ENCODE data around the gene MFRP. TPM values are rescaled to one million over a fixed set of nuclear protein-coding genes. Genes with fewer than 3 reads are reported as not detected.
A peak's percentile ranks its signal among the peaks of the same experiment; 100 is the strongest.

Gene MFRP
- total RNA-seq, 1 experiment from 2014 or later: not detected

GRCh38 chr11:119389611-119390254 lies 43.2 kb upstream of the MFRP start:
- ChIA-PET POLR2A (no interaction called here), CTCF (interaction anchor here (0.6 to 0.7 kb wide), 2 partner anchors 17 to 639 kb away, joined by 3 to 5 read pairs; no protein-coding TSS in a partner anchor)
- Histone ChIP-seq H3K4me3 (ENCODE audit: low read depth in 2 of 2, low read length in 2 of 2) (no peak overlapping the region), H3K27ac (ENCODE audit: low read length) (no peak overlapping the region), H3K36me3 (ENCODE audit: control insufficient read depth, insufficient read depth, low read length) (no peaks in the 10 kb centered on the region), H3K9me3 (ENCODE audit: control insufficient read depth, insufficient read depth, low read depth, low read length) (no peaks in the 10 kb centered on the region), H3K27me3 (ENCODE audit: control insufficient read depth, insufficient read depth, low read length) (no peaks in the 10 kb centered on the region), H3K4me1 (ENCODE audit: control insufficient read depth, insufficient read depth, low read length) (no peaks in the 10 kb centered on the region)
- DNase-seq (ENCODE audit: low read depth, low spot score): no peak
- in situ Hi-C loops (cut with HindIII; ENCODE audit: low pct_unique_long_range_greater_than_20kb, low sequenced_read_pairs): no loop called here
- ATAC-seq: 0 out of 2 replicates have a peak, but pooled peaks have one; percentile 63
- BruUV-seq (replicated peaks): no TSS peak
- no peak for TF ChIP-seq TCF7L2 (IDR thresholded peaks at IDR 0.05; ENCODE audit: low read depth, low read length)
- no peak for TF ChIP-seq REST (IDR thresholded peaks at IDR 0.05; ENCODE audit: insufficient read depth in 1 of 2, low read depth in 2 of 2, low read length in 1 of 2)
- TF ChIP-seq SIN3A (IDR thresholded peaks at IDR 0.05; ENCODE audit: borderline replicate concordance, insufficient read depth, low read depth, low read length): no peak
- peak; percentile 71 for TF ChIP-seq CTCF (IDR thresholded peaks at IDR 0.05)
- intact Hi-C loops (cut with micrococcal nuclease; ENCODE audit: unreplicated experiment): no loop called here

- ATAC-seq: no peak
- CTCF ChIA-PET: interaction anchor here (0.6 kb wide), 1 partner anchor 14 kb away, joined by 4 read pairs; no protein-coding TSS in a partner anchor
- no peak overlapping the region for H3K27ac ChIP-seq (ENCODE audit: low read length)
These were observed 41.6 kb upstream of the MFRP start for GRCh38 chr11:119388103-119388502.

More at GRCh38 chr11:119388103-119388502, 41.6 kb upstream of the MFRP start:
- BruUV-seq (replicated peaks): no TSS peak
- Histone ChIP-seq H3K36me3 (ENCODE audit: control insufficient read depth, insufficient read depth, low read length) (no peaks in the 10 kb centered on the region), H3K4me3 (ENCODE audit: low read depth in 2 of 2, low read length in 2 of 2) (no peak overlapping the region), H3K9me3 (ENCODE audit: control insufficient read depth, insufficient read depth, low read depth, low read length) (no peaks in the 10 kb centered on the region), H3K27me3 (ENCODE audit: control insufficient read depth, insufficient read depth, low read length) (no peaks in the 10 kb centered on the region), H3K4me1 (ENCODE audit: control insufficient read depth, insufficient read depth, low read length) (no peaks in the 10 kb centered on the region)
- DNase-seq (ENCODE audit: low read depth, low spot score): no peak
- in situ Hi-C loops (cut with HindIII; ENCODE audit: low pct_unique_long_range_greater_than_20kb, low sequenced_read_pairs): no loop called here
- TF ChIP-seq TCF7L2 (IDR thresholded peaks at IDR 0.05; ENCODE audit: low read depth, low read length) (no peak), CTCF (IDR thresholded peaks at IDR 0.05) (no peak), REST (IDR thresholded peaks at IDR 0.05; ENCODE audit: insufficient read depth in 1 of 2, low read depth in 2 of 2, low read length in 1 of 2) (no peak), POLR2AphosphoS5 (IDR thresholded peaks at IDR 0.05; ENCODE audit: low read depth, low read length) (no peak), SIN3A (IDR thresholded peaks at IDR 0.05; ENCODE audit: borderline replicate concordance, insufficient read depth, low read depth, low read length) (no peak)
- POLR2A ChIA-PET: no interaction called here
- intact Hi-C loops (cut with micrococcal nuclease; ENCODE audit: unreplicated experiment): no loop called here
